AG09319 (cell line): Measurements from ENCODE around the gene LINC01488.

Source experiments
- DNase-seq: peaks from one replicate; pipeline ENCODE4 v3.0.0-alpha.2; 2010; ENCODE audit warnings: low read depth; ENCODE audit errors: extremely low read depth
- TF ChIP-seq, protein P1 (sequence below): IDR thresholded peaks from 2 replicates; pipeline ENCODE4 v1.5.1; 2011; ENCODE audit warnings: low read depth, mild to moderate bottlenecking, inconsistent platforms, low read length, moderate library complexity

The LINC01488 gene

DNA sequence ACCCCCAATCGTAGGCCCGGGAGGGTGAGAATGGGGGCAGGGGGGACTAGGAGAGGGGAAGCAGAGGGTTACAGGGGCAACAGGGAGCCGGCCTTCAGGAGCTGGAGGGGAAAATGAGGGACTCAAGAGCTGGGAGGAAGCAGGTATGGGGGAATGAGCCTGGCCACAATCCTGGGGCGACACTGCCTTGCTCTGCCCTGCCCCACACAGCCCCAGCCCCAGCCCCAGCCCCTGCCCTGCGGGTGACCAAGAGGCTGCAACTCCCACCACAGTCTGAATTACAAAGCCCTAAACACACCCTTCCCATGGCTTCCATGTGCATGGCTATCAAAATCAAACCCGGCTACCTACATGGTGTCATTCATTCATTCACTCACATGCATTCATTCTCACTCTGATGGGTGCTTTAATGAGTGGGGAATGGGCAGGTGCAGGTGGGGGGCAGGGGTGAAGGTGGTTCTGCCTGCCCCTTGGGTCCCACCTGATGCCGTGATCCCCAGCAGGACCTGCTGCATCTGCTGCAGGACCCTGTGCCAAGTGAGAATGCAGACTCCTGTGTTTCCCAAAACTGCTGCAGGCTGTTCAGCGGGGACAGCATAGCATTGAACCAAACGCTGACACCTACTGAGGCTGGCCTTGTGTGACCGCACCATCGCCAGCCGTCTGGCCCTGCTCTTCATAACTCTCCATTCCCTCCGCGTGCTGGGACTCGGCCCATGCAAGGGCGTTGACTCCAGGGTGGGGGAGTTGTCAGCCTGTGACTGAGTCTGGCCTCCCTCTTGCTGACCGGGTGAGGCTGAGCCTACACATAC is 9.5 kb upstream of the LINC01488 start:
- no peak for DNase-seq
- TF ChIP-seq, protein P1, sequence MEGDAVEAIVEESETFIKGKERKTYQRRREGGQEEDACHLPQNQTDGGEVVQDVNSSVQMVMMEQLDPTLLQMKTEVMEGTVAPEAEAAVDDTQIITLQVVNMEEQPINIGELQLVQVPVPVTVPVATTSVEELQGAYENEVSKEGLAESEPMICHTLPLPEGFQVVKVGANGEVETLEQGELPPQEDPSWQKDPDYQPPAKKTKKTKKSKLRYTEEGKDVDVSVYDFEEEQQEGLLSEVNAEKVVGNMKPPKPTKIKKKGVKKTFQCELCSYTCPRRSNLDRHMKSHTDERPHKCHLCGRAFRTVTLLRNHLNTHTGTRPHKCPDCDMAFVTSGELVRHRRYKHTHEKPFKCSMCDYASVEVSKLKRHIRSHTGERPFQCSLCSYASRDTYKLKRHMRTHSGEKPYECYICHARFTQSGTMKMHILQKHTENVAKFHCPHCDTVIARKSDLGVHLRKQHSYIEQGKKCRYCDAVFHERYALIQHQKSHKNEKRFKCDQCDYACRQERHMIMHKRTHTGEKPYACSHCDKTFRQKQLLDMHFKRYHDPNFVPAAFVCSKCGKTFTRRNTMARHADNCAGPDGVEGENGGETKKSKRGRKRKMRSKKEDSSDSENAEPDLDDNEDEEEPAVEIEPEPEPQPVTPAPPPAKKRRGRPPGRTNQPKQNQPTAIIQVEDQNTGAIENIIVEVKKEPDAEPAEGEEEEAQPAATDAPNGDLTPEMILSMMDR, result no peak

DNA sequence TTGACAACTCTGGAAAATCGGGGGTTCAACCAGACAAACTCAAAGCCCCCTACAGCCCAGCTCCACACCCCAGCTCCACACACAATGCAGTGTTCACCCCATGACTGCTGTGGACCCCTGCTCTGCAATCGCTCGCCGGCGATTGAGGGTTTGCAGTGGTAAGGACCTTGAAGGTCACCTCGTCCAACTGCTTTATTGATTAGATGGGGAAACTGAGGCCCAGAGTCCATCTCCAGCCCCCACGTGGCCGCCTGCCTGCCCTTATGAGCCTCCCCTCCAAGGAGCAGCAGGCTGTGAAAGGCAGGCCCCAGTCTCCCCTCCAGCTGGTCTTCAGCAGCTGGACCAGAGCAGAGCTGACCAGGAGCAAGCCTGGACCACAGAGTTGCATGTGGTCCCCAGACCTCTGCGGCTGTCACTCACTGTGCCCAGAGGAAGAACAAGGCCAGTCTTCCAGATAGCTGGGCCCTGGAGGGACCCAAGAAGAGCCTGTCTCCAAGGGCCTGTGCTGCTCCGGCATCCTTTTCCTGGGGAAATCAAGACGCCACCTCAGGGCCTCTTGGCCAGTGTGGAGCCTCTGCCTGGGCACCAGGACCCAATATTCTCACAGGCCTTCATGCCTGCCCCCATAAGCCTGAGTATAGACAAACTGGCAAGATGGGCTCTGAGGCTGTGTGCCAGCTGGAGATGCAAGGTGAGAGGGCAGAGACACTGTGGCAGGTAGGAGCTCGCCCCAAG is 8.8 kb upstream of the LINC01488 start:
- TF ChIP-seq, protein P1, result no peak
- DNase-seq, result no peak

DNA sequence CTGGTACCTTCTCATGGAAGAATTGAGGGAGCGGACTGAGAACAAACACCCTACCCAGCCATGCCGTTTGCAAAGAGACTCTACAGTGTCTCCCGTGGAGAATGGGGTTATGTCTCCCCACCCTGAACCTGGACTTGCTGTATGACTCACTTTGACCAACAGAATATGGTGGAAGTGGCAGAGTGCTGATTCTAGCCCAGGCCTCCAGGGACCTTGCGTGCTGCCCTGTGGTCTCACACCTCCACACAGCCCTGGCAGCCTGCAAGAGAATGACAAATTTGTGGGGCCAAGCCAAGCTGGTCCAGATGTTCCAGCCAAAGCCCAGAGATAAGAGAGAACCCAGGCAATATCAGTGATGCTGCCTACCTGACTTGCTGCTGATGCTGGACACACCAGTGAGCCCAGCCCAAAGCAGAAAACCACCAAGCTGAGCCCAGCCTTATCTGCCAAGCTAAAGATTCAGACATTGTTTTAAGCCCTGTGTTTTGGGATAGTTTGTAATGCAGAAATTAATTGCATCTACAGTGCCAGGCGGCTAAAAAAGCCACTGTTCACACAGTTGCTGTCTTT is 8.1 kb upstream of the LINC01488 start:
- no peak for DNase-seq
- TF ChIP-seq, protein P1, result no peak

DNA sequence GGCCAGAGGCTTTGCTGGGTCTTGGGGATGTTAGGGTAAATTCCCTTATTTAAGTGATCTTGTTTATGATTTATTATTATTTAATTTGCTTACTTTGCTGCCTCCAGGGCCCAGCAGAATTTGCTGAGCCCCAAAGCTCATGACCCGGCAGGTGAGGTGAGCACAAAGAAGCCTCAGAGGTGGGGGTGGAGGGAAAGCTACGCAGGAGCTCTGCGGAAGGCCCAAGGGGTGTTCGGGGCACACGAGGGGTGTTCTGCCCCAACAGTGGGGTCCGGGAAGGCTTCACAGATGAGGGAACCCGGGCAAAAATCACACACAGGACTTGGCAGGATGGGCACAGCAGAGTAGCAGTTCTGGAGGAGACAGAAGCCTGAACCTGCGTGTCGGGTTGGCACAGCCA is 6.7 kb upstream of the LINC01488 start:
- DNase-seq, result no peak
- TF ChIP-seq, protein P1, result no peak

DNA sequence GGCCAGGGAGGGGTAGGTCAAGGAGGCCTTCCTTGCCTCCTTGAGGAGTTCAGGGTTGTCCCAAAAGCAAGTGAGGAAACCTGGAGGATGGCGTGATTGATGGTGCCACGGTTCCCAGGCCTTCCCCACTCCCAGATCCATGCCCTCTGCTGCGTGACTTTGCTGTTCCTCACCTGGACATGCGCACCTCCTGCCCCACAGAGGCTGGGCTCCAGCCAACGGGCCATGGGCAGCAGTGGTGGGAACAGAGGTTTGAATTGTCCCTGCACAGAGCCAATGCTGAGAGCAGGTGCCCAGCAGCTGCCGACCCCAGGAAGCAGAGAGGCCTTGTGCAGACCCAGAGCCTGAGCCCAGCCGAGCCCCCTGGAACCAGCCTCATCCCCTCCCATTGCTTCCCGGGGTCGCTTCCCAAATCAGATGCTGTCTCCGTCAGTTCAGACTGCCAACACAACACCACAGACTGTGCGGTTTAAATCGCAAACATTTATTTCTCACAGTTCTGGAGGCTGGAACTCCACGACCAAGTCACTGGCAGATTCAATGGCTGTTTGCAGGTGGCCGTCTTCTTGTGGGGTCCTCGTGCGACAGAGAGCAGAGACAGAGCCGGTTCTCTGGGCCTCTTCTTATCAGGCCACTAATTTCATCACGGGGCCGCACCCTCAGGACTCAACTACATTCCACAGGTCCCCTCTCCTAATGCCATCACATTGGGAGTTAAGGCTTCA is 6.2 kb upstream of the LINC01488 start:
- TF ChIP-seq, protein P1, result no peak
- DNase-seq, result no peak

DNA sequence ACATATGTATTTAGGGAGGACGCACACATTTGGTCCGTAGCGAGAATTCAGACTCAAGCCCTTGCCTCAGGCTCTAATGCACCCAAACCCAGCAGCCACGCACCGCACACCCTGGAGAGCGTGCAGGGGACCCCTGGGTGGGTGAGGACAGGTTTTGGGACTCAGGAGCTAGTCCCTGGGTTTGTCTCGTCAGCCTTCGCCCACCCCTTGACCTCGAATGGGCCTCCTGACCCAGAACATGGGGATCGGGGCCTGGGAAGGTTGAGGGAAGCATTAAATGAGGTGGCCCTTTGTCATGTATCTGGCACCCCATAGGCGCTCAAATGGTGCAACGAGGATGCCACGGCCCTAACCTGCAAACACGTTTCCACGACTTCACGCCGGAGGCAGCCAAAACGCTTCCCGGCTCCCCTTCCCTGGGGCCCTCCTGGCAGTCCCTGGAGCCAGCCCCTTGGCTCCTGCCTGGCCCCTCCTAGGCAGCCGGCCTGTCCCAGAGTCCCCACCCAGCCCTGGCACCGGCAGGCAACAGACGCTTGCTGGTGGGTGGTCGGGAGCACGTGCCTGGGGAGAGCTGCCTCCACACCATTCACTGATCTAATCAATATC is 5.5 kb upstream of the LINC01488 start:
- DNase-seq, result no peak
- TF ChIP-seq, protein P1, result no peak
